ENCODE data around the gene GCN1.

GRCh38 chr12:120190386-120190785 lies 4.1 kb downstream of the GCN1 start:
- TF ChIP-seq CTCF (conservative IDR thresholded peaks at IDR 0.05; ENCODE audit: low read length) (no peak), EZH2phosphoT487 (IDR thresholded peaks at IDR 0.05; ENCODE audit: borderline replicate concordance, low read depth, low read length) (no peak)

All from OCI-LY7 (cell line).